Activated T-cell treated with anti-CD3 and anti-CD28 coated beads for 1 hour (primary cell): ENCODE results near the gene PIP5K1C.

Experiments
- DNase-seq: peaks from one replicate; pipeline ENCODE4 v3.0.0-alpha.2; 2020; ENCODE audit warnings: low read depth

PIP5K1C gene

GRCh38 chr19:3609779-3610719 is 90.2 kb downstream of the PIP5K1C start:
- DNase-seq = no peak

- no peak for DNase-seq
Observed at GRCh38 chr19:3608750-3609322, 91.4 kb downstream of the PIP5K1C start.

- no peak for DNase-seq
Observed at GRCh38 chr19:3608079-3608641, 92.1 kb downstream of the PIP5K1C start.

DNA sequence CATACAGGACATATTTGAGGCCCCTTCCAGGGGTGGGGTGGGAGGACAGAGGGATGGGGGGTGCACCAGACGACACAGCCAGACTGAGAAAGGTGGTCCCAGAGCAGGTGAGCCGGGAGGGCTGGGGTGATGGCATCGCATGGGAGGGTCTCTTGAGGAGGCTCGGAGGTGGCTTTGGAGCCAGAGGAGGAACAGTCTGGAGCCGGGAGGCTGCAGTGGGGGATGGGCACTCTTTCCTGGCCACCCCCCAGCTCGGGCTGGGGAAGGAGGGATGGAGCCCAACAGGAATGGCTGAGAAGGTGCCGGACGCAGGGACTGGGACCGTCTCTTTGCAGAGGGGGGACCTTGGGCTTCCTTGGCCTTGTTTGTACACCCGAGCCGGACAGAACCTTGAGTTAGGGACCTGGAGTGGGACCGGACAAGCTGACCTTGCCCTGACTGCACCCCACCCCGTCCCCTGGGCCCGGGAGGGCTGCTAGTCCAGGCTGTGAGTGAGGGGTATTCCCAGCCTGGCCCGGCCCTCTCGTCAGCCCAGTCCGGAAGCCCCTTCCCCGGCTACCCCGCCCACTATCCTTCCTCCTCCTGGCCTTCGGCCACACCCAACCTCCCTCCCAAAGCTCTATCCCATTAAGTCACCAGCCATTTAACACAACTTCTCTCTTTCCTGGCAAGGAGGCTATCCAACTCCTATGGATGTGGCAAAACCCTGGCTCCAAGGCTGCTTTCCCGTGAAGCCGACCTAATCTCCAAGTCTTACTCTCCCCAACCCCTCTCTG is 92.8 kb downstream of the PIP5K1C start:
- DNase-seq = no peak

GRCh38 chr19:3606690-3607289 is 93.5 kb downstream of the PIP5K1C start, which contains the start of gene TBXA2R:
Gene TBXA2R, minus strand, starts transcription at chr19:3606875. Its CDS starts 6,241 bp downstream, at chr19:3600634.
- peak; percentile 42 for DNase-seq

DNA sequence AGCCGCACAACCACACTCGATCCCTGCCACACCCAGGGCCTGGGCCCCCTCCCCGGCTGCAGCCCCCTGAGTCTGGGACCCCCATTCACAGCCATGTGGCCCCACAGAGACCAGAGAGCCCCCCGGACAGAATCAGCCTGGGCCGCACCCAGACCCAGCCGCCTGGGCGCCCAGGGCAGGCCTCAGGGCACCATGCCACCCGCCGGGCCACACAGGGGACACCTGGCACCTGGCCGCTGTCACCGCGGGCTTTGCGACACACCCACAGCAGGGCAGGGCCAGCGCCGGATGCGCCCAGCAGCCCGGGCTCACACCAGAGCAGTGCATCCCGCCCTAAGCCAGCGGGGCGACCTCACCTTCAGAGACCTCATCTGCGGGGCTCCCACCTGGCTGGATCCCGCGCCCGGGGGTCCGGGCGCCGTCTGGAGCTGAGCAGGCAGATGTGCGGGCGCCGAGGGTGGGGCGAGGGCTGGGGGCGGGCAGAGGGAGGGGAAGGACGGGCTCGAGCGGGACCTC is 94.0 kb downstream of the PIP5K1C start:
- DNase-seq = no peak

DNA sequence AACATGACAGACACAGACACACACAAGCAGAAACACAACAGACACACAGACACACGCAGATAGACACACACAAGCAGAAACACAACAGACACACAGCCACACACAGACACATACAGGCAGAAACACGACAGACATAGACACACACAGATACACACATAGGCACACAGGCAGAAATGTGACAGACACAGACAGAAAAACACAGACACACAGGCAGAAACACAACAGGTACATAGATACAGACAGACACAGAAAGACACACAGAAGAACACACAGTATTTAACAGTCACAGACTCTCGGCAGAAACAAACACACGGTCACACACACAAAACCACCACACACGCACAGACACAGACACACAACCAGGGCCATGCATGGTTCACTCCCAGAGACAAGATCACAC is 94.5 kb downstream of the PIP5K1C start:
- DNase-seq = no peak

DNA sequence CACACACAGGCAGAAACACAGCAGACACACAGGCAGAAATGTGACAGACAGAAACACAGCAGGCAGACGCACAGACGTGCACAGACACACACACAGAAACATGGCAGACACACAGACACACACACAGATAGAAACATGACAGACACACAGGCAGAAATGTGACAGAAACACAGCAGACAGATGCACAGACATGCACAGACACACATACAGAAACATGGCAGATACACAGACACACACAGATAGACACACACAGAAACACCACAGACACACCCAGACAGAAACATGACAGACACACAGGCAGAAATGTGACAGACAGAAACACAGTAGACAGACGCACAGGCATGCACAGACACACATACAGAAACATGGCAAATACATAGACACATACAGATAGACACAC is 94.9 kb downstream of the PIP5K1C start:
- no peak for DNase-seq

GRCh38 chr19:3604987-3605343 is 95.3 kb downstream of the PIP5K1C start:
- no peak for DNase-seq

- no peak for DNase-seq
Observed at GRCh38 chr19:3604227-3604986, 95.9 kb downstream of the PIP5K1C start.

- DNase-seq = no peak
Observed at GRCh38 chr19:3603121-3603811, 97.0 kb downstream of the PIP5K1C start.

DNA sequence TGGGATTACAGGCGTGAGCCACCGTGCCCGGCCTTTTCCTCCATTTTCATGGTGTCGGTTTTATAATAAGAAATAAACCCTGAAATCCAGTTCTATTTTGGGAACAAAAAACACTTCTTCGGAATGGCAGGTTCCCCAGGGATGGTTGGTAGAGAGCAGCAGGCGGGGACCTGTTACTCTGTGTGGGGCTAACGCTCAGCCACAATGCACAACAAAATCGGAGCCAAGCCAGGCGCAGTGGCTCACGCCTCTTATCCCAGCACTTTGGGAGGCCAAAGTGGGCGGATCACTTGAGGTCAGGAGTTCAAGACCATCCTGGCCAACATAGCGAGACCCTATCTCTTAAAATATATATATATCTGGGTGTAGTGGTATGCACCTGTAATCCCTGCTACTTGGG is 99.2 kb downstream of the PIP5K1C start:
- DNase-seq = no peak

DNA sequence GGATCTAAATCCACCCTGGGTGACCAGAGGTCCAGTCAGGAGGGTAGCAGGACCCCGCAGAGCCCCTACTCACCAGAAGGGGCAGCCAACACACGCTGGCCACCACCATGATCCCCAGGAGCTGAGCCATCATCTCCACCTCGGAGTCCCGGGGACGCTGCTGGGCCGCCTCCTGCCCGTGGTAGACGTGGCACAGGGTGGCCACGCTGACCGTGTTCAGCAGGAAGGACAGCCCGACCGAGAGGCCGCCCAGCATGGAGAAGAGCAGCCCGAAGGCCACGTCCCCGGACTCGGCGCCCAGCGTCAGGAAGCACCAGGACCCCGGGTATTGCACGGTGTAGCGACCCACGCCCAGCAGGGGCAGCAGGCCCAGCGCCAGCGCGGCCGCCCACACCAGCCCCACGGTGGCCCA is 100.5 kb downstream of the PIP5K1C start:
- no peak for DNase-seq

- no peak for DNase-seq
Observed at GRCh38 chr19:3595521-3596061, 104.7 kb downstream of the PIP5K1C start.

GRCh38 chr19:3593156-3593555 is 107.1 kb downstream of the PIP5K1C start:
- DNase-seq = no peak

DNA sequence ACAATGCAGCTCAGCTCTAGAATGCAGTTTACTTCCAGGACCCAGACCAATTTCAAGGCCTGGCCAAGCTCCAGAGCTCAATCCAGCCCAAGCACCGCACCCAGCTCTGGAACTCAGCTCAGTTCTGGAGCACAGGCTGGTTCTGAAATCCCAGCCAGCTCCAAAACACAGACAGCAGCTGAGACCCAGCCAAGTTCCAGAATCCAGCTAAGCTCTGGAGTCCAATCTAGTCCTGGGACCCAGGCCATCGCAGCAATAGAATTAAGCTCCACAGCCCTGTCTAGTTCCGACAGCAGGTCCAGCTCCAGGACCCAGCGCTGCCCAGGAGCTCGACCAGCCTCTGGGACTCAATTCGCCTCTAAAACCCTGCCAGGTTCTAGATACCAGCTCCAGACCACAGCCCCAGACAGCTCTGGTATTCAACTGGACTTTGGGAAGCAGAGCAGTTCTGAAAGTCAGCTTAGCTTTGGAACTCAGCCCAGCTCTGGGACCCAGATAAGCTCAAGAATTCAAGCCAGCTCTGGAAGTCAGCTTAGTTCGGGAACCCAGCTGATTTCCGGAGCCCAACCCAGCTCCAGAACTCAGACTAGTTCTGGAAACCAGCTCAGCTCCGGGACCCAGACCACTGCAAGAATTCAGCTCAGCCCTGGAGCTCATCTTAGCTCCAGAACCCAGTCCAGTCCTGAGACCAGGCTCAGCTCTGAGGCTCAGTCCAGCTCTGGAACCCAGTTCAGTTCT is 108.2 kb downstream of the PIP5K1C start:
- no peak for DNase-seq

DNA sequence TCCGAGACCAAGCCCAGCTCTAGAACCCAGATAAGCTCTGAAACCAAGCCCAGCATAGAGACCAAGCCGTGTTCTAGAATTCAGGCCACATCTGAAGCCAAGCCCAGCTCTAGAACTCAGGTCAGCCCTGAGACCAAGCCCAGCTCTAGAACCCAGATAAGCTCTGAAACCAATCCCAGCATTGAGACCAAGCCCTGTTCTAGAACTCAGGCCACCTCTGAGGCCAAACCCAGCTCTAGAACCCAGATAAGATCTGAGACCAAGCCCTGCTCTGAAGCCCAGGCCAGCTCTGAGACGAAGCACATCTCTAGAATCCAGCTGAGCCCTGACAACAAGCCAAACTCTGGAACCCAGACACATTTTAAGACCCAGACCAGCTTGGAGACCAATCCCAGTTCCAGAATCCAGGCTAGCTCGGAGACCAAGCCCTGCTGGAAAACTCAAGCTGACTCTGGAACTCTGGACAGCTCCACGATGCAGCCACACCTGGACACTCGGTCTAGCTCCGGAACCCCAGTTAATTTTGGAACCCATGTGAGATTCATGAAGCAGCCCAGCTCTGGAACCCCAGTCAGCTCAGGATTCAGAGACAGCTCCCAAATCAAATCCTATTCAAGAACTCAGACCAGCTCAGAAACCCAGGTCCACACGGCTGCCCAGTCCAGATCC is 109.1 kb downstream of the PIP5K1C start:
- DNase-seq = no peak

DNA sequence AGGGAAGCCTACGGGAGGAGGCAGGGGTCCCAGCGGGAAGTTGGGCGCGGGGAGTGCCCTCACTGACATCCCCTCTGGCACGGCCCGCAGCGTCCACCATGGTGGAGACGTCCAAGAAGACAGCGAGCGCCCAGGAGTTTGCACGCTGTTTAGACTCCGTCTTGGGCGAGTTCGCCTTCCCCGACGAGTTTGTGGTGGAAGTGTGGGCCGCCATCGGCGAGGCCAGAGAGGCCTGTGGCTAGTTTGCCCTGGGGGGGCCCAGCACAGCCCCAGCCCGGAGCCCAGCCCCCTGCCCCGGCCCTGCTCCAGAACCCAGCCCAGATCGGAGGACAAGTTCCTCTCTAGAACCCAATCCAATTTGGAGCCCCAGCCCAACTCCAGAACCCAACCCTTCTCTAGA is 110.3 kb downstream of the PIP5K1C start:
- DNase-seq = no peak

- DNase-seq = no peak
Observed at GRCh38 chr19:3589439-3589838, 110.8 kb downstream of the PIP5K1C start.
